ENCODE data around the gene SRCIN1.
"Not testable (repeated sequence)": the region's sequence is repeated elsewhere in the genome, so short reads cannot be mapped to it uniquely, and the experiment has no call there.

The SRCIN1 gene, protein sequence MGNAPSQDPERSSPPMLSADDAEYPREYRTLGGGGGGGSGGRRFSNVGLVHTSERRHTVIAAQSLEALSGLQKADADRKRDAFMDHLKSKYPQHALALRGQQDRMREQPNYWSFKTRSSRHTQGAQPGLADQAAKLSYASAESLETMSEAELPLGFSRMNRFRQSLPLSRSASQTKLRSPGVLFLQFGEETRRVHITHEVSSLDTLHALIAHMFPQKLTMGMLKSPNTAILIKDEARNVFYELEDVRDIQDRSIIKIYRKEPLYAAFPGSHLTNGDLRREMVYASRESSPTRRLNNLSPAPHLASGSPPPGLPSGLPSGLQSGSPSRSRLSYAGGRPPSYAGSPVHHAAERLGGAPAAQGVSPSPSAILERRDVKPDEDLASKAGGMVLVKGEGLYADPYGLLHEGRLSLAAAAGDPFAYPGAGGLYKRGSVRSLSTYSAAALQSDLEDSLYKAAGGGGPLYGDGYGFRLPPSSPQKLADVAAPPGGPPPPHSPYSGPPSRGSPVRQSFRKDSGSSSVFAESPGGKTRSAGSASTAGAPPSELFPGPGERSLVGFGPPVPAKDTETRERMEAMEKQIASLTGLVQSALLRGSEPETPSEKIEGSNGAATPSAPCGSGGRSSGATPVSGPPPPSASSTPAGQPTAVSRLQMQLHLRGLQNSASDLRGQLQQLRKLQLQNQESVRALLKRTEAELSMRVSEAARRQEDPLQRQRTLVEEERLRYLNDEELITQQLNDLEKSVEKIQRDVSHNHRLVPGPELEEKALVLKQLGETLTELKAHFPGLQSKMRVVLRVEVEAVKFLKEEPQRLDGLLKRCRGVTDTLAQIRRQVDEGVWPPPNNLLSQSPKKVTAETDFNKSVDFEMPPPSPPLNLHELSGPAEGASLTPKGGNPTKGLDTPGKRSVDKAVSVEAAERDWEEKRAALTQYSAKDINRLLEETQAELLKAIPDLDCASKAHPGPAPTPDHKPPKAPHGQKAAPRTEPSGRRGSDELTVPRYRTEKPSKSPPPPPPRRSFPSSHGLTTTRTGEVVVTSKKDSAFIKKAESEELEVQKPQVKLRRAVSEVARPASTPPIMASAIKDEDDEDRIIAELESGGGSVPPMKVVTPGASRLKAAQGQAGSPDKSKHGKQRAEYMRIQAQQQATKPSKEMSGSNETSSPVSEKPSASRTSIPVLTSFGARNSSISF

DNA sequence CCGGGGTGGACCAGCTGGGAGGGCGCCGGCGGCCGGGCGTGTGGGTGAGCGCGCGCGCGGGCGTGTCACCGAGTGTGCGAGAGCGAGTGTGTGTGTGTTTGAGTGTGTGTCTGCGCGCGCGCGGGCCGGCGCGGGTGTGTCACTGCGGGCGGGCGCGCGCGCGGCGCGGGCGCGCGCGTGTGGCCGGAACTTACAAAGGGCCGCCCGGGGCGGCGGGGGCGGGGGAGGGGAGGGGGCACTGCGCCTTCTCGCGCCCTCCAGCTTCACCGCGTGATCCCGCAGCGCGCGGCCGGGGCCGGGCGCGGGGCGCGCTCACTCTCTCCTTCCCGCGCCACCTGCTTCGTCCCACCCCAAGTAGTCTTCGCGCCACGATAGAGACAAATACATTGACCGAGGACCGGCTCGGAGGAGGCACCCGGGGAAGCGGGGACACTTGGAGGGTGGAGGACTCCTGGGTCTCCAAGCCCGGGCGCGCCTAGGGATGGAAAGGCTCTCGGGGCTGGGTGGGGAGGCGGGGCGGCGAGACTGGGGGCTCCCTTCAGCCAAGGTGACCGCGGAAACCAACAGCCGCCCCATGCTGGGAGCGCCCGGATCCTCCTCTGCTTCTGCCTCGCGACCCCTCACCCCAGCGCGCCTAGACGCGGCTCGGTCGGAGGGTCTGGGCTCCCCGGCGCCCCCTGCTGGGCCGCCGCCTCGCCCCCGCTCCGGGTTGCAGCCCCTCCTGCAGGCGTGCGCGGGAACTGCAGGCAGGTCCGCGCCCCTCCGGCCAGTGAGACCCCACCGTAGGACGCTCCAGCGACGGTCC is at the start of gene SRCIN1:
Gene SRCIN1, minus strand, starts transcription at position 112 of the 805 bp plus-strand sequence. CDS start 247 bp downstream, outside the sequence.
- FAIRE-seq = no peak

DNA sequence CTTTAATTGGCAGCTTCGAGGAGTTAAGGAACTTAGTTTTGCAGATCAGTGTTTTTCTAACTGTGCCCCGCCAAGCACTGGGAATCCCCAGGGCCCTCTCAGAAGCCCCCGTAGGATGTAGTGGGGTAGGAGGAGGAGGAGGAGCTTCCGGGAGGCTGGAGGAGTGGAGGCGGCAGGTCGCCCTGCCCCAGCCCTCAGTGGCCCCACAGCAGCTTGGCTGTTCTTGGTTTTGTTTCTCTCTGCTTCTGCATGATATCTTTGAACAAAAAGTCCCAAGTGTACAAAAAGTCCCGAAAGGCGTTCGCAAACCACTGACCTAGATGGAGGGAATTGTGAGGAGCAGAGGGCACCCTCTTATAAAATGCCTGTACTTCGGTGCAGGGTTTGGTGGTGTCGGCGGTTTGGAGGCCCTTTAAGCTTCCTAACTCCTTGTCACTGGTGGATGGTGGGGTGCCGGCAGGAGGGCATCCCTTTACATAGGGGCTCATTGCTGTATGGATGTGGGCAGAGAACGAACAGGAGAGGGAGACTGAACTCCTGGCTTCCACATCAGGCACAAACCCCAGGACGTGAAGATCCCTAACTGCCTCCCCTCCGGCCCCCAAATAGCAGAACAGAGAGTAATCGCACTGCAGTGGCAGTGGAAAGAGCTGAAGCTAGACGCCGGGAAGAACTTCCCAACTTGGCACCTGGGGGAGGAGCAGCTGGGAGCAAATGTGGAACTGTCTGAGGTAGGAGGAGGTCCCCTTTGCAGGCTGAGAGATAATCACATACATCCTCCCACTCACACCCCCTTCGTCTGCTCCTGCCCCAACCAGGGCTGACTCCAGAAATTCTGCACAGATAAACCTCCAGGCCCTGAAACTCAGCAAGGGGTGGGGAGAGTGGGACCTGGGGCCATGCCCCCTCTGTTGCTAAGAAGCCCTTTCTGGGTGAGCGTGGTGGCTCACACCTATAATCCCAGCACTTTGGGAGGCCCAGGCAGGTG is 49.0 kb upstream of the SRCIN1 start:
- TF ChIP-seq, protein P1, sequence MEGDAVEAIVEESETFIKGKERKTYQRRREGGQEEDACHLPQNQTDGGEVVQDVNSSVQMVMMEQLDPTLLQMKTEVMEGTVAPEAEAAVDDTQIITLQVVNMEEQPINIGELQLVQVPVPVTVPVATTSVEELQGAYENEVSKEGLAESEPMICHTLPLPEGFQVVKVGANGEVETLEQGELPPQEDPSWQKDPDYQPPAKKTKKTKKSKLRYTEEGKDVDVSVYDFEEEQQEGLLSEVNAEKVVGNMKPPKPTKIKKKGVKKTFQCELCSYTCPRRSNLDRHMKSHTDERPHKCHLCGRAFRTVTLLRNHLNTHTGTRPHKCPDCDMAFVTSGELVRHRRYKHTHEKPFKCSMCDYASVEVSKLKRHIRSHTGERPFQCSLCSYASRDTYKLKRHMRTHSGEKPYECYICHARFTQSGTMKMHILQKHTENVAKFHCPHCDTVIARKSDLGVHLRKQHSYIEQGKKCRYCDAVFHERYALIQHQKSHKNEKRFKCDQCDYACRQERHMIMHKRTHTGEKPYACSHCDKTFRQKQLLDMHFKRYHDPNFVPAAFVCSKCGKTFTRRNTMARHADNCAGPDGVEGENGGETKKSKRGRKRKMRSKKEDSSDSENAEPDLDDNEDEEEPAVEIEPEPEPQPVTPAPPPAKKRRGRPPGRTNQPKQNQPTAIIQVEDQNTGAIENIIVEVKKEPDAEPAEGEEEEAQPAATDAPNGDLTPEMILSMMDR (IDR thresholded peaks at IDR 0.05; ENCODE audit: insufficient read depth, missing control alignments) = no peak

More for the DNA sequence above, at the start of gene SRCIN1:
- TF ChIP-seq, protein P1 (IDR thresholded peaks at IDR 0.05; ENCODE audit: insufficient read depth, missing control alignments) = peak; percentile 92
- no peak for DNase-seq (ENCODE audit: insufficient read length, low spot score)

DNA sequence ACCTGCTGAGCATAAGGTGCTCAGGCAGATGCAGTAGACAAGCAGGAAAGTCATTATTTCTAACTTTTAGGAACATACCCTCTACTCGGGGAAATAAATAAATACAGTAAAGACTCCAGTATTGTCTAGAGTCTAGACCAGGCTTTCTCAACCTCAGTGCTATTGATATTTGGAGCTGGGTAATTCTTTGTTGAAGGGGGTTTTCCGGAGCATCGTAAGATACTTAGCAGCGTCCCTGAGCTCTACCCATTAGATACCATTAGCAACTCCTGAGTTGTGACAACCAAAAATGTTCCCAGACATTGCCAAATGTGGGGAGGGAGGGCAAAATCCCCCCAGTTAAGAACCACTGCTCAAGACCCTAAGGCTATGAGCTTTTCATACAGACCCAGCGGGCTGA is 47.9 kb upstream of the SRCIN1 start:
- FAIRE-seq (no peak), DNase-seq (ENCODE audit: insufficient read length, low spot score) (no peak)
- TF ChIP-seq, protein P1 (IDR thresholded peaks at IDR 0.05; ENCODE audit: insufficient read depth, missing control alignments) = no peak

More for the DNA sequence above, 49.0 kb upstream of the SRCIN1 start:
- DNase-seq (ENCODE audit: insufficient read length, low spot score) (no peak), FAIRE-seq (no peak)

DNA sequence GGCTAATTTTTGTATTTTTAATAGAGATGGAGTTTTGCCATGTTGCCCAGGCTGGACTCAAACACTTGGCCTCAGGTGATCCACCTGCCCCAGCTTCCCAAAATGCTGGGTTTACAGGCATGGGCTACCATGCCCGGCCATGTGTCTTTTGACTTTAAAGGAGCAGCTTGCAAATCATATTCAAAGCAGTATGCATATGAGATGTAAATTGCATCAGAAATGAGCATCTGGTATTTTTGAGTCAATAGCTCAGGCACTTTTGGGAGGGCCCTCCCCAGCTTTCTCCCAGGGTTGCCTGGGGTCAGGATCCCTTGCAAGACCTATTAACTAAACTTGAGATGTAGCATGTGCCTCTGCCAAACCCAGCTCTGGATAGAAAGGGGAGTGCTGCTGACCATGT is 47.5 kb upstream of the SRCIN1 start:
- DNase-seq (ENCODE audit: insufficient read length, low spot score) (no peak), FAIRE-seq (no peak)
- TF ChIP-seq, protein P1 (IDR thresholded peaks at IDR 0.05; ENCODE audit: insufficient read depth, missing control alignments) = no peak

DNA sequence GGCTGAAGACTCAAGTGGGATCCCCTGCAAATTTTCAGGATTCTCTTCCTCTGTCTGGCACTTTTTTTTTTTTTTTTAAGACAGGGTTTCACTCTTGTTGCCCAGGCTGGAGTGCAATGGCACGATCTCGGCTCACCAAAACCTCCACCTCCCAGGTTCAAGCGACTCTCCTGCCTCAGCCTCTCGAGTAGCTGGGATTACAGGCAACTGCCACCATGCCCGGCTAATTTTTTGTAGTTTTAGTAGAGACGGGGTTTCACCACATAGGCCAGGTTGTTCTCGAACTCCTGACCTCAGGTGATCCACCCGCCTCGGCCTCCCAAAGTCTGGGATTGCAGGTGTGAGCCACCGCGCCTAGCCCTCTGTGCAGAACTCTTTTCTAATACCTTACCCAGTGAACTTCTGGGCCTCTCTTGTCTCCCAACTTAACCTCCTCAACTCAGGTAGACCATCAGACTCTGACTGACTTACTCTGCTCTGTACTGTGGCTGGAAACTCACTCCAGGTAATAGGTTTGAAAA is 45.0 kb upstream of the SRCIN1 start:
- FAIRE-seq; DNase-seq (ENCODE audit: insufficient read length, low spot score): not testable (repeated sequence)

DNA sequence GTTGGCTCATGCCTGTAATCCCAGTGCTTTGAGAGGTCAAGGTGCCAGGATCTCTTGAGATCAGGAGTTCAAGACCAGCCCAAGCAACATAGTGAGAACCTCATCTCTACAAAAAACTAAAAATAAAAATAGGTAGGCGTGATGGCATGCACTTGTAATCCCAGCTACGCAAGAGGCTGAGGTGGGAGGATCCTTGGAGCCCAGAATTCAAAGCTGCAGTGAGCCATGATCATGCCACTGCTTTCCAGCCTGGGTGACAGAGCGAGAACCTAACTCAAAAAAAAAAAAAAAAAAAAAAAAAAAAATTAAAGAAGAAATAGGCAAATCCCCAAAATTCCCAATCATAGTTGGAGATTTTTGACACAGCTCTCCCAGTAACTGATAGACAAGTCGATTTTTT is 32.2 kb upstream of the SRCIN1 start:
- TF ChIP-seq, protein P1 (IDR thresholded peaks at IDR 0.05; ENCODE audit: insufficient read depth, missing control alignments) = no peak
- FAIRE-seq (no peak), DNase-seq (ENCODE audit: insufficient read length, low spot score) (no peak)
